ENCODE results near the gene SLC35F3. TPM values are rescaled to one million over a fixed set of nuclear protein-coding genes. Genes with fewer than 3 reads are reported as not detected.

Gene SLC35F3
- total and polyA plus RNA-seq, 9 of the 15 experiments (the other 6 are each of a cell fraction or from before 2014, with no cell fraction given) = 0.04 to 0.07 (median 0.04) TPM; not detected in 6

DNA sequence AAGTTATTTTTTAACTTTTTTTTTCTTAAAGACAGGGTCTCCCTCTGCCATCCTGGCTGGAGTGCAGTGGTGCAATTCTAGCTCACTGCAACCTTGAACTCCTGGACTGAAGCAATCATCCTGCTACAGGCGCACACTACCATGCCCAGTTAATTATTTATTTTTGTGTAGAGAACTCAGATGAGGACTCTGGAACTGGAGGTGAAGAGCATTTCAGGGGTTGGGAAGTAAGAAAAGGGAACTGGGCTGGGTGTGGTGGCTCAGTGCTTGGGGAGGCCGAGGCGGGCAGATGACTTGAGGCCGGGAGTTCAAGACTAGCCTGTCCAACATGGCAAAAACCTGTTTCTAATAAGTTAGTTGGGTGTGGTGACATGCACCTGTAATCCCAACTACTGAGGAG is 28.9 kb downstream of the SLC35F3 start:
- Histone ChIP-seq H3K4me1 (replicated peaks in 1 of 2; ENCODE audit: control insufficient read depth in 2 of 2, insufficient read depth in 2 of 2, low read length in 2 of 2) (no peaks in the 10 kb centered on the region), H3K79me2 (ENCODE audit: control insufficient read depth, insufficient read depth, low read length) (no peaks in the 10 kb centered on the region), H3K27ac (ENCODE audit: extremely low read depth, low read depth, low read length) (no peak overlapping the region), H4K20me1 (replicated peaks; ENCODE audit: control insufficient read depth, insufficient read depth, low read length) (no peaks in the 10 kb centered on the region), H3K4me3 (no peak overlapping the region), H2AFZ (ENCODE audit: low read depth, low read length) (no peak overlapping the region), H3K36me3 (ENCODE audit: control insufficient read depth, insufficient read depth, low read length) (no peaks in the 10 kb centered on the region), H3K9ac (ENCODE audit: insufficient read depth in 1 of 2, low read depth in 2 of 2, low read length in 2 of 2) (no peak overlapping the region), H3K9me3 (replicated peaks; ENCODE audit: control insufficient read depth, insufficient read depth, low read depth, low read length) (no peaks in the 10 kb centered on the region), H3K27me3 (ENCODE audit: control insufficient read depth in 2 of 2, insufficient read depth in 2 of 2, low read length in 2 of 2) (peaks cover 0 to 5% of the 10 kb centered on the region in 2 experiments; a peak in 2 of 5 replicates), H3K4me2 (ENCODE audit: insufficient read depth, low read length) (no peak overlapping the region), H3K9me1 (ENCODE audit: control insufficient read depth, insufficient read depth, low read length) (no peaks in the 10 kb centered on the region)
- 0% methylated on average over 4 of the region's 4 CpGs for WGBS (ENCODE audit: insufficient coverage, low coverage, missing lambda C conversion rate)
- ATAC-seq (no peak), FAIRE-seq (no peak), DNase-seq (ENCODE audit: extremely low read depth in 1 of 4, low spot score in 3 of 4) (no peak)
- intact Hi-C loops (cut with micrococcal nuclease) (no loop called here), in situ Hi-C loops (cut with MboI) (no loop called here)
- TF ChIP-seq NCOR1 (IDR thresholded peaks at IDR 0.05) (no peak), MBD1 (CRISPR knock-in tag; IDR thresholded peaks at IDR 0.05) (no peak), MBD2 (IDR thresholded peaks at IDR 0.05; ENCODE audit: borderline replicate concordance, low read depth) (no peak), SMARCC2 (IDR thresholded peaks at IDR 0.05; ENCODE audit: low read depth) (no peak), SMARCE1 (IDR thresholded peaks at IDR 0.05) (no peak), EGR1 (conservative IDR thresholded peaks at IDR 0.05) (0 out of 2 replicates have a peak, but pooled peaks have one; percentile 5), KDM2B (CRISPR knock-in tag; IDR thresholded peaks at IDR 0.05) (no peak), ZNF318 (IDR thresholded peaks at IDR 0.05; ENCODE audit: borderline replicate concordance in 1 of 2, low read depth in 1 of 2) (no peak), E2F3 (CRISPR knock-in tag; IDR thresholded peaks at IDR 0.05) (no peak)
- ChIA-PET CTCF (ENCODE audit: low intra/inter-chr PET ratio) (no interaction called here), POLR2A (no interaction called here)
- BruUV-seq (replicated peaks) = no TSS peak

Data from K562 (cell line).